Neural progenitor cell (in vitro differentiated cells): ENCODE data around the gene LATS1. TPM values are rescaled to one million over a fixed set of nuclear protein-coding genes. Genes with fewer than 3 reads are reported as not detected.

ENCODE experiments used
- DNase-seq: peaks from one replicate; pipeline ENCODE4 v3.0.0-alpha.2; 2016; ENCODE audit warnings: low spot score
- H2AFZ ChIP-seq: fragments of 200-600 bp; sonication (generic); replicated peaks from 2 replicates; pipeline ENCODE4 v1.6.1; 2016; ENCODE audit warnings: antibody characterized with exemption
- H3F3A ChIP-seq: fragments of 200-600 bp; sonication (generic); 2 replicates; pipeline ENCODE4 v1.6.1; 2016; ENCODE audit warnings: antibody characterized with exemption, low read depth
- H3K27ac ChIP-seq: fragments of 200-600 bp; sonication (generic); 2 replicates; pipeline ENCODE4 v1.5.1; 2016; ENCODE audit warnings: mild to moderate bottlenecking
- H3K27me3 ChIP-seq: fragments of 200-600 bp; sonication (generic); 2 replicates; pipeline ENCODE4 v1.6.1; 2016; ENCODE audit warnings: mild to moderate bottlenecking, moderate library complexity
- H3K36me3 ChIP-seq: fragments of 200-600 bp; sonication (generic); 2 replicates; pipeline ENCODE4 v1.5.1; 2016
- H3K4me1 ChIP-seq: fragments of 200-600 bp; sonication (generic); 2 replicates; pipeline ENCODE4 v1.6.1; 2016; ENCODE audit warnings: mixed run types
- H3K4me2 ChIP-seq: fragments of 200-600 bp; sonication (generic); 2 replicates; pipeline ENCODE4 v1.6.1; 2016
- H3K4me3 ChIP-seq: fragments of 200-600 bp; sonication (generic); 2 replicates; pipeline ENCODE4 v1.5.1; 2016
- H3K79me2 ChIP-seq: fragments of 200-600 bp; sonication (generic); 2 replicates; pipeline ENCODE4 v1.6.1; 2016; ENCODE audit warnings: low read depth
- H3K9ac ChIP-seq: fragments of 200-600 bp; sonication (generic); 2 replicates; pipeline ENCODE4 v1.6.1; 2016
- H3K9me3 ChIP-seq: fragments of 200-600 bp; sonication (generic); 2 replicates; pipeline ENCODE4 v1.5.1; 2016; ENCODE audit warnings: low read depth
- H4K20me1 ChIP-seq: fragments of 200-600 bp; sonication (generic); 2 replicates; pipeline ENCODE4 v1.6.1; 2016; ENCODE audit warnings: low read depth
- H3K27ac Mint-ChIP-seq: 3 replicates; pipeline ENCODE4 v1.8.0; 2021; ENCODE audit warnings: mixed read lengths
- H3K27me3 Mint-ChIP-seq: 2 replicates; pipeline ENCODE4 v1.8.0; 2022; ENCODE audit warnings: low read depth, mild to moderate bottlenecking, inconsistent platforms, moderate library complexity, mixed read lengths; ENCODE audit not compliant: insufficient read depth
- H3K36me3 Mint-ChIP-seq: 3 replicates; pipeline ENCODE4 v1.8.0; 2021; ENCODE audit warnings: mixed read lengths
- H3K4me1 Mint-ChIP-seq: 3 replicates; pipeline ENCODE4 v1.8.0; 2021; ENCODE audit warnings: mixed read lengths
- H3K4me3 Mint-ChIP-seq: 3 replicates; pipeline ENCODE4 v1.8.0; 2021; ENCODE audit warnings: mild to moderate bottlenecking, moderate library complexity, mixed read lengths
- H3K9me3 Mint-ChIP-seq: 3 replicates; pipeline ENCODE4 v1.8.0; 2020; ENCODE audit warnings: mixed read lengths
- CTCF ChIP-seq: fragments of 200-600 bp; sonication (generic); IDR thresholded peaks from 2 replicates; pipeline ENCODE4 v1.5.1; 2017; ENCODE audit warnings: antibody characterized with exemption, mild to moderate bottlenecking
- EZH2 ChIP-seq: fragments of 200-600 bp; sonication (generic); IDR thresholded peaks from 2 replicates; pipeline ENCODE4 v1.6.1; 2017; ENCODE audit warnings: antibody characterized with exemption, mild to moderate bottlenecking, moderate library complexity
- EZH2phosphoT487 ChIP-seq: fragments of 200-600 bp; sonication (generic); IDR thresholded peaks from 2 replicates; pipeline ENCODE4 v1.6.1; 2017; ENCODE audit warnings: antibody characterized with exemption
- total RNA-seq: library from RNA; depleted of rRNA; stranded (reverse); fragments of >200 nt; gene quantifications from 2 replicates; pipeline ENCODE4 v1.2.3, GENCODE V29; 2015; ENCODE audit warnings: low replicate concordance

LATS1 gene
- total RNA-seq, 1 donor from 2014 or later: 28.0 TPM

DNA sequence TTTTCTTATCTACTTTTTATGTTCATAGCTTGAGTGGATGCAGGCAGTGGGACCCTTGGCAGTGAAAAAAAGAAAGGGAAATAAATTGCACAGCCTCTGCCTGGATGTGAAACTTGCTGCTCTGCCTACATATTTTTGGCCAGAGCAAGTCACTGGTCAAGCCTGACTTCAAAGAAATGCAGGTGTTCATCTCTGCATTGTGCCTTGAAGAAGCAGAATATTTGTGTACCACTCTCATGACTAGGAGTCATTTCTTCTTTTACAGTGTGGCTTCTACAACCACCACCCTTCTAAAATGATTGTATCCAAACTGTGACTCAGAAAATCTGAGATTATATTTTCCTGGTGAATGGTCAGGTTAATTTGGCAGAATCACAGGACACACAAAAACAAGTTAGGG, 66.8 kb downstream of the LATS1 start:
- H2AFZ ChIP-seq: no peak overlapping the region
- H3K9ac ChIP-seq: no peak overlapping the region
- peaks cover 6% of the 10 kb centered on the region for H3K4me1 ChIP-seq
- no peaks in the 10 kb centered on the region for H3K9me3 ChIP-seq
- Mint-ChIP-seq H3K27me3 (peaks cover 2% of the 10 kb centered on the region), H3K4me1 (peaks cover 10% of the 10 kb centered on the region), H3K27ac (no peak overlapping the region), H3K4me3 (no peak overlapping the region), H3K36me3 (peaks cover 4% of the 10 kb centered on the region), H3K9me3 (no peaks in the 10 kb centered on the region)
- peaks cover 14% of the 10 kb centered on the region for H3K79me2 ChIP-seq
- H3K4me3 ChIP-seq: no peak overlapping the region
- H3K36me3 ChIP-seq: no peaks in the 10 kb centered on the region
- peaks cover 19% of the 10 kb centered on the region for H3F3A ChIP-seq
- H3K27ac ChIP-seq: no peak overlapping the region
- no peaks in the 10 kb centered on the region for H3K27me3 ChIP-seq
- TF ChIP-seq EZH2phosphoT487 (no peak), CTCF (no peak), EZH2 (no peak)
- H3K4me2 ChIP-seq: no peak overlapping the region
- H4K20me1 ChIP-seq: no peaks in the 10 kb centered on the region
- DNase-seq: no peak

GRCh38 chr6:149648148-149649145, 69.5 kb downstream of the LATS1 start, which contains the start of gene KATNA1:
TSS of gene KATNA1 (minus strand) at chr6:149648714. CDS start at chr6:149638547, 10,167 bp downstream.
- H3K36me3 Mint-ChIP-seq: no peaks in the 10 kb centered on the region
- TF ChIP-seq EZH2: no peak
- TF ChIP-seq EZH2phosphoT487: no peak
- TF ChIP-seq CTCF: no peak
- peak; percentile 94 for DNase-seq

GRCh38 chr6:149646599-149646998, 71.3 kb downstream of the LATS1 start:
- peaks cover 19% of the 10 kb centered on the region for H3F3A ChIP-seq
- H4K20me1 ChIP-seq: no peaks in the 10 kb centered on the region
- H3K27me3 ChIP-seq: no peaks in the 10 kb centered on the region
- DNase-seq: no peak
- Mint-ChIP-seq H3K27ac (no peak overlapping the region), H3K27me3 (peaks cover 2% of the 10 kb centered on the region), H3K36me3 (peaks cover under 1% of the 10 kb centered on the region), H3K4me3 (no peak overlapping the region), H3K9me3 (no peaks in the 10 kb centered on the region), H3K4me1 (peaks cover 10% of the 10 kb centered on the region)
- H3K27ac ChIP-seq: no peak overlapping the region
- peaks cover 6% of the 10 kb centered on the region for H3K4me1 ChIP-seq
- H3K4me2 ChIP-seq: peak overlapping the region; percentile 84
- TF ChIP-seq EZH2phosphoT487 (no peak), EZH2 (no peak)
- H3K9me3 ChIP-seq: no peaks in the 10 kb centered on the region
- H3K79me2 ChIP-seq: peaks cover 41% of the 10 kb centered on the region
- H3K9ac ChIP-seq: no peak overlapping the region
- H3K4me3 ChIP-seq: peak overlapping the region; percentile 65
- H3K36me3 ChIP-seq: no peaks in the 10 kb centered on the region
- H2AFZ ChIP-seq: no peak overlapping the region

More at GRCh38 chr6:149648148-149649145, 69.5 kb downstream of the LATS1 start, which contains the start of gene KATNA1:
- Histone ChIP-seq H3K9me3 (no peaks in the 10 kb centered on the region), H4K20me1 (no peaks in the 10 kb centered on the region), H3F3A (peaks cover 19% of the 10 kb centered on the region), H3K4me1 (peaks cover 6% of the 10 kb centered on the region), H3K4me3 (peak within 1 kb of the TSS; percentile 65), H3K9ac (peak within 1 kb of the TSS; percentile 0), H3K27me3 (no peaks in the 10 kb centered on the region), H3K4me2 (peak within 1 kb of the TSS; percentile 84), H3K79me2 (peaks cover 28% of the 10 kb centered on the region), H3K27ac (peak within 1 kb of the TSS; percentile 15), H2AFZ (peak within 1 kb of the TSS; percentile 92), H3K36me3 (no peaks in the 10 kb centered on the region)
- Mint-ChIP-seq H3K27ac (no peak within 1 kb of the TSS), H3K4me1 (peaks cover 10% of the 10 kb centered on the region), H3K4me3 (peak within 1 kb of the TSS; percentile 94), H3K27me3 (peaks cover 2% of the 10 kb centered on the region), H3K9me3 (no peaks in the 10 kb centered on the region)
